ENCODE data around the gene RNF181. TPM values are rescaled to one million over a fixed set of nuclear protein-coding genes. Genes with fewer than 3 reads are reported as not detected.

The RNF181 gene
- polyA plus RNA-seq, 1 of the 3 experiments (the other 2 are of a cell fraction), result 312 TPM

GRCh38 chr2:85578243-85579180, 17.0 kb upstream of the RNF181 start:
- no peaks in the 10 kb centered on the region for H3K79me2 ChIP-seq (ENCODE audit: insufficient read depth)
- no peaks in the 10 kb centered on the region for H4K20me1 ChIP-seq (ENCODE audit: insufficient read depth)
- H3K9ac ChIP-seq, result no peak overlapping the region
- H3K27ac ChIP-seq (ENCODE audit: low read depth in 2 of 2, low read length in 1 of 2), result no peak overlapping the region
- H2AFZ ChIP-seq (ENCODE audit: low read depth), result no peak overlapping the region
- TF ChIP-seq TCF12 (IDR thresholded peaks at IDR 0.05), result no peak
- no peak for TF ChIP-seq CHD2 (IDR thresholded peaks at IDR 0.05; ENCODE audit: low read length, partially characterized antibody)
- TF ChIP-seq IRF3 (IDR thresholded peaks at IDR 0.05; ENCODE audit: low read depth, low read length), result no peak
- TF ChIP-seq EZH2phosphoT487 (IDR thresholded peaks at IDR 0.05; ENCODE audit: borderline replicate concordance, low read depth), result no peak
- no peak for TF ChIP-seq FOSL2 (IDR thresholded peaks at IDR 0.05; ENCODE audit: borderline replicate concordance, low read depth)
- no peak for TF ChIP-seq RFX5 (IDR thresholded peaks at IDR 0.05; ENCODE audit: low read length)
- no peak for TF ChIP-seq NFIC (IDR thresholded peaks at IDR 0.05; ENCODE audit: borderline replicate concordance)
- TF ChIP-seq RCOR1 (IDR thresholded peaks at IDR 0.05; ENCODE audit: low read length), result no peak
- TF ChIP-seq TEAD4 (IDR thresholded peaks at IDR 0.05; ENCODE audit: borderline replicate concordance, insufficient read depth), result no peak
- TF ChIP-seq GATA2 (CRISPR knock-in tag; IDR thresholded peaks at IDR 0.05), result no peak
- TF ChIP-seq RAD21 (IDR thresholded peaks at IDR 0.05; ENCODE audit: low read length), result no peak
- TF ChIP-seq USF1 (IDR thresholded peaks at IDR 0.05; ENCODE audit: borderline replicate concordance, low read depth), result no peak
- no peak for TF ChIP-seq PBX3 (IDR thresholded peaks at IDR 0.05)
- no peak for TF ChIP-seq EP300 (IDR thresholded peaks at IDR 0.05; ENCODE audit: borderline replicate concordance in 1 of 2, low read depth in 1 of 2, low read length in 1 of 2)
- TF ChIP-seq USF2 (IDR thresholded peaks at IDR 0.05; ENCODE audit: borderline replicate concordance, low read depth, low read length), result no peak
- TF ChIP-seq MEF2A (IDR thresholded peaks at IDR 0.05; ENCODE audit: borderline replicate concordance, low read depth), result no peak
- no peak for TF ChIP-seq GABPA (IDR thresholded peaks at IDR 0.05; ENCODE audit: low read depth)
- TF ChIP-seq ELF1 (IDR thresholded peaks at IDR 0.05), result no peak
- H3K4me1 ChIP-seq (ENCODE audit: control insufficient read depth in 1 of 2, insufficient read depth in 2 of 2, low read depth in 1 of 2, low read length in 1 of 2), result no peaks in the 10 kb centered on the region
- H3K9me2 ChIP-seq, result no peaks in the 10 kb centered on the region
- H3K9me3 ChIP-seq, result no peaks in the 10 kb centered on the region
- no peak overlapping the region for H3K4me2 ChIP-seq
- ChIA-PET CTCF (interaction anchor here (0.8 kb wide), 1 partner anchor 188 kb away, joined by 4 read pairs; no protein-coding TSS in a partner anchor), POLR2A (interaction anchor here (1.1 kb wide), 1 partner anchor 26 kb away, joined by 3 read pairs; no protein-coding TSS in a partner anchor)
- H3K4me3 ChIP-seq (ENCODE audit: low read depth in 2 of 2, low read length in 1 of 2), result no peak overlapping the region
- 77% methylated on average over 16 of the region's 19 CpGs for WGBS (ENCODE audit: low lambda C conversion rate)
- no peaks in the 10 kb centered on the region for H3F3A ChIP-seq (replicated peaks; ENCODE audit: insufficient read depth)
- no peaks in the 10 kb centered on the region for H3K36me3 ChIP-seq (replicated peaks in 1 of 2; ENCODE audit: control insufficient read depth in 1 of 2, insufficient read depth in 2 of 2, low read length in 1 of 2)
- DNase-seq, result no peak
- no peaks in the 10 kb centered on the region for H3K27me3 ChIP-seq (ENCODE audit: insufficient read depth)
